Measurements from ENCODE around the gene SLC5A2. TPM values are rescaled to one million over a fixed set of nuclear protein-coding genes. Genes with fewer than 3 reads are reported as not detected.
"Not testable (repeated sequence)": the region's sequence is repeated elsewhere in the genome, so short reads cannot be mapped to it uniquely, and the experiment has no call there.

The SLC5A2 gene
- total RNA-seq, 4 donors from 2014 or later: 1.1 to 1.4 TPM; not detected in 2

GRCh38 chr16:31513884-31514283 is 31.0 kb downstream of the SLC5A2 start:
- Histone ChIP-seq H3K27me3 (no peaks in the 10 kb centered on the region), H3K4me3 (no peak overlapping the region), H3K4me1 (peaks cover 9% of the 10 kb centered on the region), H3K36me3 (no peaks in the 10 kb centered on the region), H3K27ac (no peak overlapping the region), H3K9me3 (no peaks in the 10 kb centered on the region)
- no peak for DNase-seq (ENCODE audit: low spot score in 2 of 2)
- no peak for TF ChIP-seq POLR2A (IDR thresholded peaks at IDR 0.05)
- no peak for TF ChIP-seq POLR2AphosphoS5 (IDR thresholded peaks at IDR 0.05)
- no peak for TF ChIP-seq EP300 (IDR thresholded peaks at IDR 0.05)
- TF ChIP-seq CTCF (IDR thresholded peaks at IDR 0.05): no peak

DNA sequence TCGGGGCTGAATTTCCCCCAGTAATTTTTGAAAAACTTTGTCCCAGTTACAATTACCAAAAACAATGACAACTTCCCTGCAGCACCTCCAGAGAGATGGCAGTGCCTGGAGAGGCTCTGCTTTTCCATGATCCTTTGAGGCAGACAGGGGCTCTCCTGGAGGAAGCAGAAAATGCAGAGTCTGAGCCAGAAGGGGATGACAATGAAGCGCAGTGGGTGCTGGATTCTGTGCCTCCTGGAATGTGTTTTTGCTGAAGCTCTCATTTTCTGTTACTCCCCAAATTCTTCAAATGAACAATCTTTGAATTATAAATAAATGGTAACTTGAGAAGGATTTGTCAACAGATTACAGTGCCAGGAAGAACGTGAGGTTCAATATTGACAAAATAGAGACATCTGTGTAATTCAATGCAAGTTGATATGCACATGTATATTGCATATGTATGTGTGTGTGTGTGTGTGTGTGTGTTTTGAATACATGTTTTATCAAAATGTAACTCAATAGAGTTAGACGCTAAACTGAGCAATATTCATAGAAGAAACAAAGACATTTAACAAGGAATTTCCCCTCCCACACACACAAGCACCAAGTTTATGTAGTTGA is 35.0 kb downstream of the SLC5A2 start:
- Histone ChIP-seq H3K4me3 (no peak overlapping the region), H3K27ac (no peak overlapping the region), H3K36me3 (no peaks in the 10 kb centered on the region), H3K9me3 (no peaks in the 10 kb centered on the region), H3K4me1 (no peaks in the 10 kb centered on the region), H3K27me3 (no peaks in the 10 kb centered on the region)
- TF ChIP-seq EP300 (IDR thresholded peaks at IDR 0.05) (no peak), POLR2A (IDR thresholded peaks at IDR 0.05) (no peak), CTCF (IDR thresholded peaks at IDR 0.05) (no peak), POLR2AphosphoS5 (IDR thresholded peaks at IDR 0.05) (no peak)
- 74% methylated on average over 4 of the region's 4 CpGs for WGBS
- no peak for DNase-seq (ENCODE audit: low spot score in 2 of 2)

GRCh38 chr16:31519759-31520431 is 37.0 kb downstream of the SLC5A2 start:
- Histone ChIP-seq H3K27me3 (no peaks in the 10 kb centered on the region), H3K9me3 (no peaks in the 10 kb centered on the region), H3K36me3 (no peaks in the 10 kb centered on the region), H3K27ac (no peak overlapping the region), H3K4me3 (no peak overlapping the region), H3K4me1 (no peaks in the 10 kb centered on the region)
- no peak for DNase-seq (ENCODE audit: low spot score in 2 of 2)
- TF ChIP-seq POLR2AphosphoS5 (IDR thresholded peaks at IDR 0.05): no peak
- no peak for TF ChIP-seq POLR2A (IDR thresholded peaks at IDR 0.05)
- TF ChIP-seq EP300 (IDR thresholded peaks at IDR 0.05): no peak
- TF ChIP-seq CTCF (IDR thresholded peaks at IDR 0.05): no peak
- 70% methylated on average over 2 of the region's 2 CpGs for WGBS

- no peak for DNase-seq (ENCODE audit: low spot score in 2 of 2)
- TF ChIP-seq EP300 (IDR thresholded peaks at IDR 0.05) (no peak), POLR2AphosphoS5 (IDR thresholded peaks at IDR 0.05) (no peak), CTCF (IDR thresholded peaks at IDR 0.05) (no peak), POLR2A (IDR thresholded peaks at IDR 0.05) (no peak)
- no peak overlapping the region for H3K4me3 ChIP-seq
- no peaks in the 10 kb centered on the region for H3K27me3 ChIP-seq
- no peaks in the 10 kb centered on the region for H3K36me3 ChIP-seq
- 88% methylated on average over 3 of the region's 3 CpGs for WGBS
- H3K27ac ChIP-seq: no peak overlapping the region
- no peaks in the 10 kb centered on the region for H3K9me3 ChIP-seq
- H3K4me1 ChIP-seq: no peaks in the 10 kb centered on the region
Measured at GRCh38 chr16:31521368-31521767, 38.4 kb downstream of the SLC5A2 start.

DNA sequence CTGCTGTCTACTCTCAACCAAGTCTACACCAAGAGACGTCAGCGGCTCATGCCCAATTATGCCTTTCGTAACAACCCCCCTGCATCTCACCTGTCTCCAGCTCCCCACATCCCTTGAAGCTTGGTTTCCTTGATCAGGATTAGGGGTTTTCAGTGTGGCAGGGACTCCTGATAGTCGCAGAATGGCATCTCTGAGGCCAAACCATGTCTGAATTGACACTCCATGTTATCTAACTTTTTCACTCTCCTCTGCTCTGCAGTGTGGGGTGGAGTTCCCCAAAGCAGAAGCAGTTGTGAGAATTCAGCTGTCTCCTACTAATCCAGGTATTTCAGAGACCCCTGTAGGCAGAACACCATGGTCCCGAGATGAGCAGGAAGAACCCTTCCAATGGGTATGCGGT is 39.1 kb downstream of the SLC5A2 start:
- Histone ChIP-seq H3K9me3 (no peaks in the 10 kb centered on the region), H3K4me3 (no peak overlapping the region), H3K27me3 (no peaks in the 10 kb centered on the region), H3K4me1 (no peaks in the 10 kb centered on the region), H3K36me3 (no peaks in the 10 kb centered on the region), H3K27ac (no peak overlapping the region)
- no peak for DNase-seq (ENCODE audit: low spot score in 2 of 2)
- TF ChIP-seq EP300 (IDR thresholded peaks at IDR 0.05) (no peak), POLR2A (IDR thresholded peaks at IDR 0.05) (no peak), CTCF (IDR thresholded peaks at IDR 0.05) (no peak), POLR2AphosphoS5 (IDR thresholded peaks at IDR 0.05) (no peak)
- WGBS: 84% methylated on average over 6 of the region's 6 CpGs

GRCh38 chr16:31523768-31524167 is 40.8 kb downstream of the SLC5A2 start:
- WGBS: 77% methylated on average over 3 of the region's 6 CpGs
- H3K27me3 ChIP-seq: not testable (repeated sequence)

More at GRCh38 chr16:31523768-31524167, 40.8 kb downstream of the SLC5A2 start:
- not testable (repeated sequence) for H3K4me3 ChIP-seq; H3K4me1 ChIP-seq; DNase-seq (ENCODE audit: low spot score in 2 of 2); H3K36me3 ChIP-seq; H3K9me3 ChIP-seq; H3K27ac ChIP-seq
